ENCODE data around the gene TOM1L2.
A peak's percentile ranks its signal among the peaks of the same experiment; 100 is the strongest.

Gene TOM1L2

DNA sequence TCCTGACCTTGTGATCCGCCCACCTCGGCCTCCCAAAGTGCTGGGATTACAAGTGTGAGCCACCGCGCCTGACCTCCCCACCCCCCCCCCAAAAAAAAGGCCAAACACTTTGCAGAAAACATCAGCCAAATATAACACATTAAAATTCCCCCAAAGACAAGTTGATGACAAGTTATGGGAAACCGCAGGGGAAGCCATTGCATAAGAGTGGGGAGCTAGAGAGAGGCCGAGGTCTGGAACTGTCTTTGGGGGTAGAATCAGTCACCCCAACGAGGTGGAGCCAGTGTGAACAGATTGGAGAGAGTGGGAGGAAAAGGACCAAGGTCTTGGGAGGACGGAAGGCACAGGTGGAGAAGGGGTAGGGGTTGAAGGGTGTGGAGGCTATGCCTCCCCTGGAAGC, 3.2 kb upstream of the TOM1L2 start:
- Histone ChIP-seq H3K9me2 (replicated peaks; ENCODE audit: control insufficient read depth, low read length) (no peaks in the 10 kb centered on the region), H3K27ac (ENCODE audit: low read depth, low read length) (no peak overlapping the region), H3K4me3 (ENCODE audit: low read length) (no peak overlapping the region), H3F3A (ENCODE audit: control insufficient read depth, insufficient read depth) (no peaks in the 10 kb centered on the region), H4K20me1 (ENCODE audit: control insufficient read depth, insufficient read depth, low read depth, low read length) (no peaks in the 10 kb centered on the region), H3K79me2 (ENCODE audit: control insufficient read depth, low read length) (no peaks in the 10 kb centered on the region), H3K27me3 (ENCODE audit: control insufficient read depth, low read length) (peaks cover 4% of the 10 kb centered on the region), H3K36me3 (ENCODE audit: control insufficient read depth, low read length) (no peaks in the 10 kb centered on the region), H3K9me3 (ENCODE audit: control insufficient read depth, insufficient read depth, low read length) (no peaks in the 10 kb centered on the region), H3K4me1 (ENCODE audit: control insufficient read depth, low read length) (peaks cover 14% of the 10 kb centered on the region), H3K4me2 (ENCODE audit: low read length) (no peak overlapping the region)
- no peak for TF ChIP-seq EZH2phosphoT487 (IDR thresholded peaks at IDR 0.05; ENCODE audit: borderline replicate concordance, low read length)
- TF ChIP-seq, protein P1, sequence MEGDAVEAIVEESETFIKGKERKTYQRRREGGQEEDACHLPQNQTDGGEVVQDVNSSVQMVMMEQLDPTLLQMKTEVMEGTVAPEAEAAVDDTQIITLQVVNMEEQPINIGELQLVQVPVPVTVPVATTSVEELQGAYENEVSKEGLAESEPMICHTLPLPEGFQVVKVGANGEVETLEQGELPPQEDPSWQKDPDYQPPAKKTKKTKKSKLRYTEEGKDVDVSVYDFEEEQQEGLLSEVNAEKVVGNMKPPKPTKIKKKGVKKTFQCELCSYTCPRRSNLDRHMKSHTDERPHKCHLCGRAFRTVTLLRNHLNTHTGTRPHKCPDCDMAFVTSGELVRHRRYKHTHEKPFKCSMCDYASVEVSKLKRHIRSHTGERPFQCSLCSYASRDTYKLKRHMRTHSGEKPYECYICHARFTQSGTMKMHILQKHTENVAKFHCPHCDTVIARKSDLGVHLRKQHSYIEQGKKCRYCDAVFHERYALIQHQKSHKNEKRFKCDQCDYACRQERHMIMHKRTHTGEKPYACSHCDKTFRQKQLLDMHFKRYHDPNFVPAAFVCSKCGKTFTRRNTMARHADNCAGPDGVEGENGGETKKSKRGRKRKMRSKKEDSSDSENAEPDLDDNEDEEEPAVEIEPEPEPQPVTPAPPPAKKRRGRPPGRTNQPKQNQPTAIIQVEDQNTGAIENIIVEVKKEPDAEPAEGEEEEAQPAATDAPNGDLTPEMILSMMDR (IDR thresholded peaks at IDR 0.05; ENCODE audit: low read depth, low read length, poor library complexity, severe bottlenecking) = no peak

DNA sequence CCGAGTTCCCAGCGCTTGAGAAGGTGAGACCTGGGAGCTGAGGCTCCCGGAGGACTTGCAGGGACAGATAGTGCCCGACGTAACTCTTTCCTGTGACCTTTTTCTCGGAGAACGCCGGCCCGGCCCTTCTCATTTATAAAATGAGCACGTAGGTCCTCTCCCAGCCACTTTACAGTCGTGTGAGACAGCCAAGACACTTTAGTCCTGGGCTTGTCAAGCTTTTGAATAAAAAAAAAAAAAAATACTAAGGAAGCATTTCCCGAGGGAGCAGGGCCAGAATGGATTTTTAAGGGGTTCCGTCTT, 703 bp upstream of the TOM1L2 start:
- no peaks in the 10 kb centered on the region for H4K20me1 ChIP-seq (ENCODE audit: control insufficient read depth, insufficient read depth, low read depth, low read length)
- H3K9me3 ChIP-seq (ENCODE audit: control insufficient read depth, insufficient read depth, low read length) = no peaks in the 10 kb centered on the region
- no peak overlapping the region for H3K27ac ChIP-seq (ENCODE audit: low read depth, low read length)
- H3K79me2 ChIP-seq (ENCODE audit: control insufficient read depth, low read length) = no peaks in the 10 kb centered on the region
- H3F3A ChIP-seq (ENCODE audit: control insufficient read depth, insufficient read depth) = no peaks in the 10 kb centered on the region
- peaks cover 14% of the 10 kb centered on the region for H3K4me1 ChIP-seq (ENCODE audit: control insufficient read depth, low read length)
- H3K4me2 ChIP-seq (ENCODE audit: low read length) = peak overlapping the region; percentile 73
- peaks cover 4% of the 10 kb centered on the region; the same call in 1 of the 2 replicates for H3K27me3 ChIP-seq (ENCODE audit: control insufficient read depth, low read length)
- TF ChIP-seq, protein P1 (IDR thresholded peaks at IDR 0.05; ENCODE audit: low read depth, low read length, poor library complexity, severe bottlenecking) = no peak
- TF ChIP-seq EZH2phosphoT487 (IDR thresholded peaks at IDR 0.05; ENCODE audit: borderline replicate concordance, low read length) = no peak
- H3K4me3 ChIP-seq (ENCODE audit: low read length) = peak overlapping the region; percentile 65
- H3K36me3 ChIP-seq (ENCODE audit: control insufficient read depth, low read length) = no peaks in the 10 kb centered on the region
- no peaks in the 10 kb centered on the region for H3K9me2 ChIP-seq (replicated peaks; ENCODE audit: control insufficient read depth, low read length)

DNA sequence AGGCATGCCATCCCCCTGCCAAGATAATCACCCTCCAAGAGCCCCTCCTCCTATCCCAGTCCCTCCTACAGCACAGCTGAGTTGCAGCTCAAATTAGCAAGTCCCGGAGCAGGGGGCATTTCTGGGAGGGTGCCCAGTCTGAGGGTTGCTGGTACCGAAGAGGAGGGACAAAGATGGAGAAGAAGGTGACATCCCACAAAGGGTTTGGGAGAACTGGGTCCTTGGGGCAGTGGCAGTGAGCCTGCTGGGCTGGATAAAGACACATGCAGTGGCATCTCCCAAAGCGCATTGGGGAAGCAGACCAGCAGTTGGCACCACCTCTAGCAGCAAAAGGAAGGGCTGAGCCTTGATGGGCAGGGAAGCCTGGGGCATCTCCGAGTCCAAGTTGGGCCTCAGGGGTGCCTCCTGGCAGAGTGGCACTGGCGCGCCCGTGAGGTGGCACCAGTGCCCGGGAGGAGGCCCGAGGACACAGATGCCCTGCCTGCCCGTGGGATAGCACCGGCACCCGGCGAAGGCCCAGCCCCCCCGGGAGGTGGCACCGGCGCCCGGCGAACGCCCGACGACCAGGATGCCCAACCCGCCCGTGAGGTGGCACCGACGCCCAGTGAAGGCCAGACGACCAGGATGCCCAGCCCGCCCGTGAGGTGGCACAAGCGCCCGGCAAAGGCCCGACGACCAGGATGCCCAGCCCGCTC, 622 bp downstream of the TOM1L2 start:
- TF ChIP-seq, protein P1 (IDR thresholded peaks at IDR 0.05; ENCODE audit: low read depth, low read length, poor library complexity, severe bottlenecking) = no peak
- TF ChIP-seq EZH2phosphoT487 (IDR thresholded peaks at IDR 0.05; ENCODE audit: borderline replicate concordance, low read length) = no peak
- peak overlapping the region; percentile 88 for H3K4me2 ChIP-seq (ENCODE audit: low read length)
- H3K4me1 ChIP-seq (ENCODE audit: control insufficient read depth, low read length) = peaks cover 14% of the 10 kb centered on the region
- H3K79me2 ChIP-seq (ENCODE audit: control insufficient read depth, low read length) = no peaks in the 10 kb centered on the region
- peak overlapping the region; percentile 85 for H3K4me3 ChIP-seq (ENCODE audit: low read length)
- H3K9me2 ChIP-seq (replicated peaks; ENCODE audit: control insufficient read depth, low read length) = no peaks in the 10 kb centered on the region
- H4K20me1 ChIP-seq (ENCODE audit: control insufficient read depth, insufficient read depth, low read depth, low read length) = no peaks in the 10 kb centered on the region
- no peak overlapping the region for H3K27ac ChIP-seq (ENCODE audit: low read depth, low read length)
- no peaks in the 10 kb centered on the region for H3K9me3 ChIP-seq (ENCODE audit: control insufficient read depth, insufficient read depth, low read length)
- H3F3A ChIP-seq (ENCODE audit: control insufficient read depth, insufficient read depth) = no peaks in the 10 kb centered on the region
- H3K36me3 ChIP-seq (ENCODE audit: control insufficient read depth, low read length) = no peaks in the 10 kb centered on the region
- H3K27me3 ChIP-seq (ENCODE audit: control insufficient read depth, low read length) = peaks cover 4% of the 10 kb centered on the region; the same call in 1 of the 2 replicates
